Epithelial cell of proximal tubule (primary cell): ENCODE measurements around the gene TMEM52. TPM values are rescaled to one million over a fixed set of nuclear protein-coding genes. Genes with fewer than 3 reads are reported as not detected.

Experiments
- DNase-seq: peaks from one replicate; pipeline ENCODE4 v3.0.0-alpha.2; 2011; ENCODE audit warnings: low read depth
- H3K4me3 ChIP-seq: 2 replicates; pipeline ENCODE4 v1.5.1; 2011; ENCODE audit warnings: low read depth, mild to moderate bottlenecking, low read length
- total RNA-seq: library from RNA; depleted of rRNA; stranded (reverse); fragments of >200 nt; gene quantifications from 2 replicates; pipeline ENCODE4 v1.2.3, GENCODE V29; 2015
- TF ChIP-seq, protein P1 (sequence below): conservative IDR thresholded peaks from 2 replicates; pipeline ENCODE4 v1.5.1; 2012; ENCODE audit warnings: low read depth, mild to moderate bottlenecking, low read length

The TMEM52 gene
- total RNA-seq, 1 donor from 2014 or later, result 0.75 TPM

DNA sequence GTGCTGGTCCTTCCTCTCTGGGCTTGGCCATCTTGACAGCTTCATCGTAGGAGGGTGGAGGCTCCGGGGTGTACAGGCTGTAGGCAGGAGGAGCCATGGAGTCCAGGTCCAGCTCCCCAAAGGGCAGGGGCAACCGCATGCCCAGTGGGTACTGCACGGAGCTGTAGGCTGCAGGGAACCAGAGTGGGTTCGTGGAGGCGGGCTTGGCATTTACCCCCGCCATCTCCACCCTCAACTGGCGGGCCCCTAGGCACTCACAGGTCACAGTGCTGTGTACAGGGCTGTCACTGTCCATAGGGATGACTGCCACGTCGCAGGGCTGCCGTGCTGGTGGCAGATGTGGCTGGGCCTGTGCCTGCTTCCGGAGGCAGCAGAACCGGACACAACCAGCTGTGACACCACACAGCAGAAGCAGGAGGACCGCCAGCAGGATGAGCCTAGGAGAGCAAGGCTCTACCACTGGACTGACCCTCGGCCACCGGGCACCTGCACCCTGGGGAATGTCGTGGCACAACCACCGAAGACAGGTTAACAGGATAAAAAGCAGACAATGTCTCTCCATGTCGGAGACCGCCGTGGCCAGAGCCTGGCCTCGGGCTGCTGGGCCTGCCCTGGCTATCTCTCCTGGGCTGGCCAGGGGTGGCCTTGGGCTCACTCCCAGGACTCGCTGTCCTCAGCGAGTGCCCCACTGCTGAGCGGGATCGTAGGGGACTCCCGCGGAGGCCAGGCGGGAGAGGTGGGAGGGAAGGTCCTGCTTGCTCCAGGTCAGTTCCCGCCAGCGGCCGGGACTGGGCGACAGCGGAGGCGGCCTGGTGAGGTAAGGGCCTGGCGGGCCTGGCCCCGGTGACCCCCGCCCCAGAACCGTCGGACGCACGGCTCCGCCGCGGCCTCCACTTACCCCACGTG, 831 bp downstream of the TMEM52 start:
- TF ChIP-seq, protein P1, sequence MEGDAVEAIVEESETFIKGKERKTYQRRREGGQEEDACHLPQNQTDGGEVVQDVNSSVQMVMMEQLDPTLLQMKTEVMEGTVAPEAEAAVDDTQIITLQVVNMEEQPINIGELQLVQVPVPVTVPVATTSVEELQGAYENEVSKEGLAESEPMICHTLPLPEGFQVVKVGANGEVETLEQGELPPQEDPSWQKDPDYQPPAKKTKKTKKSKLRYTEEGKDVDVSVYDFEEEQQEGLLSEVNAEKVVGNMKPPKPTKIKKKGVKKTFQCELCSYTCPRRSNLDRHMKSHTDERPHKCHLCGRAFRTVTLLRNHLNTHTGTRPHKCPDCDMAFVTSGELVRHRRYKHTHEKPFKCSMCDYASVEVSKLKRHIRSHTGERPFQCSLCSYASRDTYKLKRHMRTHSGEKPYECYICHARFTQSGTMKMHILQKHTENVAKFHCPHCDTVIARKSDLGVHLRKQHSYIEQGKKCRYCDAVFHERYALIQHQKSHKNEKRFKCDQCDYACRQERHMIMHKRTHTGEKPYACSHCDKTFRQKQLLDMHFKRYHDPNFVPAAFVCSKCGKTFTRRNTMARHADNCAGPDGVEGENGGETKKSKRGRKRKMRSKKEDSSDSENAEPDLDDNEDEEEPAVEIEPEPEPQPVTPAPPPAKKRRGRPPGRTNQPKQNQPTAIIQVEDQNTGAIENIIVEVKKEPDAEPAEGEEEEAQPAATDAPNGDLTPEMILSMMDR, result no peak
- no peak for DNase-seq
- peak overlapping the region; percentile 61 for H3K4me3 ChIP-seq

DNA sequence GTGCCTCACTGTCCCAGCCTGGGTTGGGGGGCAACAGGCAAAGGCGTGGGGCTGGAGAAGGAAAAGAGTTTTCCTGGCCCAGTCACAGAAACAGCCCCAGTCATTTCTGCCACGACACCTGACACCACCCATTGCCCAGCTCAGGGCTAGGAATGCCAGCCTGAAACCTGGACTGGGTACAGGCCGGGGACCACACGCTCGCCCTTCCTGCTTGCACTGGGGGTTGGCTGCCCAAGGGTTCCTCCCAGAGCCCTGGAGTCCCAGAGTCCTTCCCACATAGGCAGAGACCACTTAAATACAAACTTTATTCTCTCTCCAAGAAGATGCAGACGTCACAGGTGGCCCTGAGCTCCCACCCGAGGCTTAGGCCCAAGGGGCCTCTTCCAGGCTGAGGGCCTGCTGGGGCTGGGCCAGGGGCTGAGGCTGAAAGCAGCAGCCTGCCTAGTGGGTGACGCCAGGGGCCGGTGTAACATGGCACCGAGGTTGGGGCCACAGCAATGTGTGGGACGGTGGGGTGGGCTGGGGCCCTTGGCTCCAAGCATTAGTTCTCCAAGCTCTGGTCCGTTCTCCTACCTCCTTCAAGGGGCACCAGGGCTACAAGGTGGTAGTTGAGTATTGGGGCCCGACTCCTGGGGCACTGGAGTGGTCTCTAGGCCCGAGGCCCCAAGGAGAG, 1.6 kb downstream of the TMEM52 start:
- DNase-seq, result no peak
- H3K4me3 ChIP-seq, result no peak overlapping the region
- TF ChIP-seq, protein P1, result no peak

GRCh38 chr1:1916851-1917251, 2.2 kb downstream of the TMEM52 start:
- no peak for DNase-seq
- TF ChIP-seq, protein P1, result no peak
- H3K4me3 ChIP-seq, result no peak overlapping the region

DNA sequence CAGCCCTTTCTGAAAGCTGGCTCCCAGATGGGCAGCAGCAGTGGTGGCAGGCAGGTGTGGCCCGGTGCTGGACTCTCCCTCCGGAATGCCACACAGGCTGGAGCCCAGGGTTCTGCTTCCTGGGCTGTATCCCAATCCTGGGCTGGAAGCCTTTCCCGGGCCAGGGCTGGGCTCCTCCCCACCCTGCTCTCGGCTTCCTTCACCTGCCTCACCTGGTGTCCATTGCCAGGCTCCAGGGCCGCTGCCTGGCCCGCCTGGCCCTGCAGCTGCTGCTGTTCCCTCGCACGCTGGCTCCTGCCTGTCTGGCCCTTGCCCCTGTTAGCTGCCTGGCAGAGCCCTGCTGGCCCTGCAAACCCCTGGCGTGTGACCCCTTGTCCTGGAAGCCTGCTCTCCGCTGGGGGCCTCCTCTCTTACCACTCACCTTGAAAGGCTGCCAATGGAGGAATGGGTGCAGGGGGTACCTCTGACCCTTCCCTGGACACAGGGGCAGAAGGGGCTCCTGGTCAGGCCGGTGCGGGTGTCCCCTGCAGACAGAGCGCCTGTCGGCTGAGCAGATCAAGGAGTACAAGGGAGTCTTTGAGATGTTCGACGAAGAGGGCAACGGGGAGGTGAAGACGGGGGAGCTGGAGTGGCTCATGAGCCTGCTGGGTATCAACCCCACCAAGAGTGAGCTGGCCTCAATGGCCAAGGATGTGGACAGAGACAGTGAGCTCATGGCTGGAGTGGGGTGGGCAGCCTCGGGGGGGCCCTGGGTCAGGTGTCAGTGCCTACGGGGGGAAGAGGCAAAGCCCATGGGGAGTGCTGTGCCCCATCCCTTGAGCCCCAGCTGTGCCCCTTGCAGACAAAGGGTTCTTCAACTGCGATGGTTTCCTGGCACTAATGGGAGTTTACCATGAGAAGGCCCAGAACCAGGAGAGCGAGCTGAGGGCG, 2.9 kb downstream of the TMEM52 start:
- H3K4me3 ChIP-seq, result no peak overlapping the region
- TF ChIP-seq, protein P1, result no peak
- no peak for DNase-seq

DNA sequence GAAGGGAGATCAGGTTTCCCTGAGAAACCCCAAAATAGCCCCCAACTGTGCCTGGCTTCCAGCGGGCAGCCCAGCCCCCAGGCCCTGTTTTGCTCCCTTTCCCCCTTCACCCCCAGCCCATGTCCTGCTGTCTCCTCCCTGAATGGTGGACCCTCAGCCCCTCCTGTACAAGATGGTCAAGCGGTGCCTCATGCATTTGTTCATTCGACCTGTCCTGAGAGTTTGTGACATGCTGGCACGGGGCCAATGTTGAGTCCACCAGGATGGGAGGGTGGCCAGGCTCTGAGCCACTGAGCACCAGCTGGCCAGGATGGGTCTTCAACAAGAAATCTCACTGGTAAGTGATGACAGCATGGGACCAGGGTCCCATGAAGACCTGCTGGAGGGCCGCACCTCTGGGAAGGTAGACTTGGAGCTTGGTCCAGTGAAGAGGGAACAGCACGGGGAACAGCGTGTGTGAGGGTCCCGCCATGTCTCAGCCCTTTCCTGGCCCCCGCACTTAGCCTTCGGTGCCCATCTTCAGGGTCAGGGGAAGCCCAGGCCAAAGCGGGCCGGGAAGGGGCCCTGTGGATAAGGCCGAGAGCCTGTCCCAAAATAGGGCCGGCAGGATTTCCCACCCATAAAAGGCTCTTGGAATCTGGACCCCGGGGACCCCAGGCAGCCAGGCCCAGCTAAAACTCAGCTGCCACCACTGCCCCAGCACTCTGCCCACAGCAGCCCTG, 3.9 kb downstream of the TMEM52 start, which contains the start of gene CALML6:
Gene CALML6 (plus strand): TSS at position 290 of the 722 bp plus-strand sequence. CDS start 21 bp downstream, at position 311.
- no peak within 1 kb of the TSS for H3K4me3 ChIP-seq
- no peak for DNase-seq
- TF ChIP-seq, protein P1, result no peak
